Right ventricle myocardium inferior (tissue), 1 donor: ENCODE measurements around the gene GFI1. TPM values are rescaled to one million over a fixed set of nuclear protein-coding genes. Genes with fewer than 3 reads are reported as not detected.
A peak's percentile ranks its signal among the peaks of the same experiment; 100 is the strongest.
"Not testable (repeated sequence)": the region's sequence is repeated elsewhere in the genome, so short reads cannot be mapped to it uniquely, and the experiment has no call there.

Experiments
- ATAC-seq: fragments of 200-7000 bp; cut with Tn5 transposase; one replicate; pipeline ENCODE4 v1.9.1; 2020; ENCODE audit warnings: mild to moderate bottlenecking, moderate library complexity
- DNase-seq: peaks from one replicate; pipeline ENCODE4 v3.0.0; 2021; ENCODE audit errors: missing footprints
- intact Hi-C: fragments of 100-400 bp; cut with DNase I; formaldehyde crosslinking; loops from one replicate; pipeline ENCODE4 v1.11.0; 2022
- long read RNA-seq: library from polyadenylated mRNA; unstranded; transcript quantifications from one replicate; pipeline ENCODE4 v2.0.0, GENCODE V29; 2021
- total RNA-seq: library from RNA; stranded (reverse); fragmentation: NEBNext Ultra II Directional; extraction: Animal tissue kit (Norgen Biotek cat#: 25700); gene quantifications from one replicate; pipeline ENCODE4 v1.2.1, GENCODE V29; 2021
- donor health status: DM: no; HTN: yes; CAD: no; lungs with severe emphysema.

Gene GFI1
- 0.08 TPM for total RNA-seq
- long read RNA-seq = 0 reads

DNA sequence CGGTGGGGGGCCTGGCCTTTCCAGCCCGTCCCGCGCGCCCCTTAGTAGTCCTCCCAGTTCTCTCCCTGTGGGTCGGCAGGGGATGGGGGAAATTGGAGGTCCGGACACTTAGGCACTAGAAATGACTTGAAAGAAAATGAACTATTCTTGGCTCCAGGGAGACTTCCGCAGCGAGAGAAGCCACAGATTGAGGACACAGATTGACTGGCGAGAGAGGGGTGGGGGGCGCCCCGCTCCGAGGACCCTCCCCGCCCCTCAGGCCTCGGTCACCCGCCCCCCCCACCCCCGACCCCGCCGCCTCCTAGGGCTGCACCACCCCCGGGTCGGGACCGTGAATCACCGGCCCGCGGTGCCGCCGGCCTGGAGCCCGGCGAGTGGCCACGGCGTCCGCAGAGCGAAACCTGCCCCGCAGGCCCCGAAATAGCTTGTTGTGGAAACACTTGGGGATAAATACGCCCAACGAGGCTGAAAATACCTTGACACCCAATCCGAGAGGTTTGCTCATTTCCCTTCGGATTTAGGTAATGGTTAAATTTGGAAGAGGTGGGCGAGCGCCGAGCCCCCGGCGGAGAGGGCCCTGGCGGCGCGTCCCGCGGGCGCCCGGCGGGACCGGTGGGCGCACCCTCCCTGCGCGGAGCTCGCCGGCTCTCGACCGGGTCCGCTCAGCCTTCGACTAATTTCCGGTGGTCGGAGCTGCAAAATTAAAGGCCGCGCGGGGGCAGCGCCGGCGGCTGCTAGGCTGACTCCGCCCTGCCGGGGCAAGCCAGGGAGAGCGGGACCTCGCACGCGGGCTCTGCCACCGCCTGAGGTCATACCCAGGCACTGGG, at the start of gene GFI1:
GFI1 (minus strand) TSS at position 675 of the 827 bp plus-strand sequence. CDS start 3,438 bp downstream, outside the sequence.
- DNase-seq (peak; percentile 71), ATAC-seq (no peak)
- intact Hi-C loops = no loop called here

DNA sequence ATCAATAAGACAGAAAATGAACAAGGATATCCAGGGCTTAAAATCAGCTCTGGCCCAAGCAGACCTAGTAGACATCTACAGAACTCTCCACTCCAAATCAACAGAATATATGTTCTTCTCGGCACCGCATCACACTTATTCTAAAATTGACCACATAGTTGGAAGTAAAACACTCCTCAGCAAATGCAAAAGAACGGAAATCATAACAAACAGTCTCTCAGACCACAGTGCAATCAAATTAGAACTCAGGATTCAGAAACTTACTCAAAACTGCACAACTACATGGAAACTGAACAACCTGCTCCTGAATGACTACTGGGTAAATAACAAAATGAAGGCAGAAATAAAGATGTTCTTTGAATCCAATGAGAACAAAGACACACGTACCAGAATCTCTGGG, 45.6 kb upstream of the GFI1 start:
- ATAC-seq, intact Hi-C loops, DNase-seq: not testable (repeated sequence)

DNA sequence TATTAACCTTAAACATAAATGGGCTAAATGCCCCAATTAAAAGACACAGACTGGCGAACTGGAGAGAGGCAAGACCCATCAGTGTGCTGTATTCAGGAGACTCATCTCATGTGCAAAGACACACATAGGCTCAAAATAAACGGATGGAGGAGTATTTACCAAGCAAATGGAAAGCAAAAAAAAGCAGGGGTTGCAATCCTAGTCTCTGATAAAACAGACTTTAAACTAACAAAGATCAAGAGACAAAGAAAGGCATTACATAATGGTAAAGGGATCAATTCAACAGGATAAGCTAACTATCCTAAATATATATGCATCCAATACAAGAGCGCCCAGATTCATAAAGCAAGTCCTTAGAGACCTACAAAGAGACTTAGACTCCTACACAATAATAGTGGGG, 45.2 kb upstream of the GFI1 start:
- intact Hi-C loops, ATAC-seq, DNase-seq: not testable (repeated sequence)

DNA sequence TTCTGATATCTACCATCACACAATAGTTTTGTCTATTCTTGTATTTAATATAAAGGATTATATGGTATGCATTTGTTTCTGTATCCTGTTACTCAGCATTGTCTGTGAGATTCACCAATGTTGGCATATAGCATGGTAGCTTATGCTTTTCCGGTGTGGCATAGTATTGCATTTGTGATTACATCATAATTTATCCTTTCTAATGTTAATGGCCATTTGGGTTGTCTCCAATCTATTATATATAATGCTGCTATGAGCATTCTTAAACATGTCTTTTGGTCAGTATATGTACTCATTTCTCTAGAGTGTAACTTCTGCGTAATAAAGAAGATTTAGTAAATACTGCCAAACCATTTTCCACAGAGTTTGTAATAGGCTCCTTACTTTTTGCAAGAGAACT, 40.9 kb upstream of the GFI1 start:
- intact Hi-C loops = no loop called here
- no peak for ATAC-seq
- no peak for DNase-seq

DNA sequence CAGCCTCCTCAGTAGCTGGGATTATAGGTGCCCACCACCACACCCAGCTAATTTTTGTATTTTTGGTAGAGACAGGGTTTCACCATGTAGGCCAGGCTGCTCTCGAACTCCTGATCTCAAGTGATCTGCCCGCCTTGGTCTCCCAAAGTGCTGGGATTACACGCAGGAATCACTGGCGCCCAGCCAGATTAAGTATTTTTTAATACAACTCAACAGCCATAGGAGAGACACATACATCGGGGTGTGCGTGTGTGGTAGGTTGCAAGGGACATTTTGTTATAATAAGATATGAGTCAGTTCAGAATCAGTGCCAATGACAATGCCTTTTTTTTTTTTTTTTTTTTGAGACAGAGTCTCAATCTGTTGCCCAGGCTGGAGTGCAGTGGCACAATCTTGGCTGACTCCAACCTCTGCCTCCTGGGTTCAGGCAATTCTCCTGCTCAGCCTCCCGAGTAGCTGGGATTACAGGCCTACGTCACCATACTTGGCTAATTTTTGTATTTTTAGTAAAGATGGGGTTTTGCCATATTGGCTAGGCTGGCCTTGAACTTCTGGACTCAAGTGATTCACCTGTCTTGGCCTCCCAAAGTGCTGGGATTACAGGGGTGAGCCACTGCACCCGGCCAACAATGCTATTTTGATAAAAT, 38.3 kb upstream of the GFI1 start:
- intact Hi-C loops, DNase-seq, ATAC-seq: not testable (repeated sequence)

DNA sequence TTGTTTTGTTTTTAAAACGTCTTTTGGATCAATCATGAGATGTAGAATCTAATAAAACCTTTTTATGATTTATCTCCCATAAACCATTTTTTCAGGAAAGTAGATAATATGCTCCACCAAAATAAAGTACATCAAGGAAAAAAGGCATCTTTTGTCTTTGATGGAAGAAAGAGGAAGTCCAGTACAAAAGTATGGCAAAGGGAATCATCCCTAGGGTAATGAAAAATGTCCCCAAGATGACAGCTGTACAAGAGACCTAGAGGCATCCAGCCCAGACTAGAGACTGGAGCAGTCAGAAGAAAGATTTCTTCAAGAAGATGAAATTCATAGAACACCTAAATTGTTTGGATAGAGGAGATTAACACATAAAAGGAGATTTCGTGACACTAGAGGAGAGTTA, 32.3 kb upstream of the GFI1 start:
- DNase-seq (no peak), ATAC-seq (no peak)
- intact Hi-C loops = no loop called here

DNA sequence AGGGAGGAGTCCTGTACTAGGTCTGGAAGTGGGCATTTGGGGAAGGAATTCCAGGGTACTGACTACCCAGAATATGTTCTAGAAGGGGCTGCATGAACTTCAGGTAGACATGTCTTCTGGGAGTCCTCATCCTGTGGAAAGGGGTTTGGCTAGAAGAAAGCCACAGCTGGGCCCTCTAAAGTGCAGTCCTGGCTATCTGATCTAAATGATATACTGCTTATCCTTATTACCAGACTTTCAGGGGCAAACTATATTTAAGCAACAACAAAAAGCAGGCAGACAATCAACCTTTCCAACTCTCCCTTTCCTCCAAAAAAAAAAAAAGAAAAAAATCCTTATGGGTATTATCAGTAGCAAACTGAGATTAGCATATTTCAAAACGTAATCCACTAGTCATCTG, 29.8 kb upstream of the GFI1 start:
- no peak for ATAC-seq
- intact Hi-C loops = no loop called here
- DNase-seq = no peak

DNA sequence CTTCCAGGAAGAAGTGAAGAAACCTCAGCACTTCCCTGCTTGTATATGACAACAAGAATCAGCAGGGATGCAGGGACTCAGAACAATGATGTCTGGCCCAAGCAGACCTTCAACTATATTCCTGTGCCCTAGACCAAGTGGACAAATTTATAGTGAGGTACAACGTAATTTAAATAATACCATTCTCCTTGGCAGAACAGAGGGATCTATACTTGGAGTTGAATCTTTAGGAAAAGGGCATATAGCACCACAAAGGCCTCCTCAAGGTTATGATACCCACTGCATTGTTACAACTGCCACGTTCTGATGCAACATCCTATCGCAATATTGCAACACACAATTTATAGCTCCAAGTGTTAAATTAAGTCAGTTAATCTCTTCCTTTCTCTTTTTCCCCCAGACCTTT, 29.1 kb upstream of the GFI1 start:
- intact Hi-C loops = no loop called here
- DNase-seq (no peak), ATAC-seq (no peak)

DNA sequence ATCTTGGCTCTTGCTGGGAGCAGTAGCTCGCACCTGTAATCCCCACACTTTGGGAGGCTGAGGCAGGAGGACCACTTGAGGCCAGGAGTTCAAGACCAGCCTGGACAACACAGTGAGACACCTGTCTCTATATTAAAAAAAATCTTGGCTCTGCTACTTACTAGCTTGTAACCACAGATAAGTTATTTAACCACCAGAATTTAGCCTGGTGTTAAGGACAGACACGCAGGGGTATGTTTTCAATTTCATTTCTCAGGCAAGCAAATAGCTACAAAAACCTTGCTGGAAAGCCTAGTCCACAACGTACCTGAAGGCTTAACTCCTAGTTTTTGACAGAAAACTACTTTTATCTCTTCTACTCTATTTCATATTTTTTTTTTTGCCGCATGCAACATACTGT, 24.8 kb upstream of the GFI1 start:
- intact Hi-C loops = no loop called here
- no peak for ATAC-seq
- DNase-seq = no peak

DNA sequence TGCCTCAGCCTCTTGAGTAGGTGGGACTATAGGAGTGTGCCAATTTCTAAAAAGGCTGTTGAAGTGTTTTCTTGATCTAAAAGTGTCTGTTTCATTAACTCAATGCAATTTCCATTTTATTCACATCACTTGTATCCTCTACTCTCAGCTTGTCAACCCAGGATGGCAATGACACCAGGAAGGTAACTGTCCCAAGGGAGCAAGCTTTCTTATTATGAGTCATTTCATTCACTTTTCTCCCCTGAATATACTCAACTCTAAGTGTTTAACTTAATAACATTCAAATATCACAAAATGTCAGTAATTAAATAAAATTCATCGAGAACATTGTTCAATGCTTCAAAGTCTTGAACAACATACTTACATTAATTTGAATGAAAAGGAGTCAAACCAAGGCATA, 22.9 kb upstream of the GFI1 start:
- ATAC-seq (no peak), DNase-seq (no peak)
- intact Hi-C loops = no loop called here

DNA sequence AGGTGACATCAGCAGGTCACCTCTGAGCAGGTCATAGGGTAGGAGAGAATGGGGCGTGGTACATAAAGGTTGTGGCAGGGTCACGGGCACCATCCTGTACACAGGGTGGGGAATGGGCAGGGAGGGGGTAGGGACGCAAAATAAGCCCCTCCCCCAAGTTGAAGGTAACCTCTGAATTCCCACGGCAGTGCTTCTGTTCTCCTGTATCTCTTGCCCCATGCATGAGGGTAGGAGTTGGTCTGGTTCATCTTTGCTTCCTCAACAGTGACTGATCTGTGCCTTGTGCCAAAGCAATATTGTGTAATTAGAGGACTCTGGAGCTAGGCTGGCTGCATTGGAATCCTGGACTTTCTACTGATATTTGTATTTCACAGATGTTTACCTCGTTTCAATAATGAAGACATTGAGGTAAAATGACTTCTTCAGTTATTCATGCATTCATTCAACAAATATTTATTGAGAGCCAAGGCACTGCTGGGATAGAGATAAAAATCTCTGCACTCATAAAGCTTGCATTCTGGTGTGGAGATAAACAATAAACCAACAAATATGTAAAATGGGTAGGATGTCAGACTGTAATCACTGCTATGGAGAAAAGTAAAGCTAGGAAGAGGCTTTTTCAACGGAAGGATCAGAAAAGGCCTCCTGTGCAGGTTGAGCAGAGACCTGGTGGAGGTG, 18.4 kb upstream of the GFI1 start:
- no peak for DNase-seq
- intact Hi-C loops = no loop called here
- no peak for ATAC-seq

DNA sequence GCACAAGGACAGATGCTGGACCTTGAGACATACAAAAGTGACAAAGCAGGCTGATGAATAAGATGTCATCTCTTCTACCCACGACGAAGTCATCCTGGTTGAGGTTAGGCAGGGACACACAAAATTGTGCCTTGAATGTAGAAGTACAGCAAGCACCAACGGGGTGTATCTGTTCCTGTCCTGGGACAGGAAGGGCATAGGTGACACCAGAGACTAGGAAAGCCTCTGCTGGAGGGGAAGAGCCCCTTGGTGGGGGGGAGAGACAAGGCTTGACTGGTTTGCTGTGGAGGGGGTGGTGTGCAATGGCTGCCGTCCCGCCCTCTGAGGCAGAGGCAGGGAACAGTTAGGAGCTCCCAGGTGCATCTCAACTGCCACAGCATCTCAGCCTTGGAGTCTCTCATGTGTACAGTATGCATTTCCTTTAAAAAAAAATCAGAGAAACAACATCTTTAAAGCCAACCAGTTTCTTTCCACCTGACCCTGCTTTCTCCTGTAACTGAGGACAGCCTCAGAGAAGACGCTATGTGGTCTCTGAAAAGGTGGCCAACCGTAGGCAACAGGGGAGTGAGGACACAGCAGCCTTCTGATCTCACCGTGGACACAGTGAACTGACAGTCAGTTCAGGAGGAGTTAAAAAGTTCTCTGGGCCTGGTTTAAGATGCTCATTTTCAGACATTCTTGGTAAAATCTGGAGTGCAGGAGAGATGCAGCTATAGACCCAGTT, 17.7 kb upstream of the GFI1 start:
- ATAC-seq (no peak), DNase-seq (no peak)
- intact Hi-C loops = no loop called here

DNA sequence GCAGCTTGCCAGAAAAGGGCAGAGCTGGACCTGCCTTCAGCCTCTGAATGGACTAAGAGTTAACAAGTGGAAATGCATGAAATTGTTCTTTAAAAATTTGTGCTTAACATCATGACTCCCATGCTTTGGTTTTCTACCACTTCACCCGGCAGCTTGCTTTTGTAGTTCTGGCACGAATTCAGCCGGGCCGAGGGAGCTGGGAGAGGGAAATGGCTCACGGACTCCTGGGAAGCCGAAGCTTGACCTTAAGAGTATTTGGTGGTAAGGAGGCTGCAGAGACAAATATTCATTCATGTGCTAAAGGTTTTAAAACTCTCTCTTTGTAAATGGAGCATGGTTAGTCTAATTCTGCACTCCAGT, 17.2 kb upstream of the GFI1 start:
- DNase-seq (no peak), ATAC-seq (no peak)
- intact Hi-C loops = no loop called here

DNA sequence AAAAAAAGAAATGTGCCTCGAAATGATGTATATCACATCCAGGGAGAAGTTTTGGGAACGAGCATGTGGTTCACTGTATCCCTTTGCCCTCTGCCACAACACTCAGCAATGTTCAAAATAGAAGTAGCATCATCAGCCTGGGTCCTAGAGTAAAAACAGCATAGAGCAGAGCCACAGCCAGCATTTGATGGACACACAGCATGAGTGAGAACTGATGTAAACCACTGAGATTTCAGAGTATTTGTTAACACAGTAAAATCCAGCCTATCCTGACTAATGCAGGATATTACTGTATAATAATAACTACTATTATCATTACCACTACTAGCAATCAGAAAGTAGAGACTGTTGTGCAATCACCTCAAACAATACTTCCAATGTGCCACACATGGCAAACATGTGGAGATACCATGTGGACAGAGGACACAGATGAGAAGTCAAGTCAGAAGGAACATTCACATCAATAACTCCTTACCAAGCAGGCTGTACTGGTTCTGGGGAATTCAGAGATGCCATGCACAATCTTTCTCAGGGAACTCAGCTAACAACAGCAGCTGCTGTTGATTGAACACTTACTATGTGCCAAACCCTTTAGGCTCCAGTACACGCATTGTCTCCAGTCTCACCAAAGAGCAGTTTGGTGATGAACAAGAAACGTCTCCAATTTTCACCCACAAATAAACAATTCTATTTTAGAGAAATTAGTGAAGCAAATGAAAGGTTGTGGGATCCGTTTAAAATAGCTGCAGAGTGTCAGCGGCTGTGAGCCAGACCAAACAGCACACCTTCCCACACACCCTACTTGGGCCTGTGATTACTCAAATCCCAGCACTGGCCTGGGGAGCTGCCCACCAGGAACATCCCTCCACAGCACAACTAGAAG, 16.6 kb upstream of the GFI1 start:
- ATAC-seq = no peak
- intact Hi-C loops = no loop called here
- DNase-seq = no peak

DNA sequence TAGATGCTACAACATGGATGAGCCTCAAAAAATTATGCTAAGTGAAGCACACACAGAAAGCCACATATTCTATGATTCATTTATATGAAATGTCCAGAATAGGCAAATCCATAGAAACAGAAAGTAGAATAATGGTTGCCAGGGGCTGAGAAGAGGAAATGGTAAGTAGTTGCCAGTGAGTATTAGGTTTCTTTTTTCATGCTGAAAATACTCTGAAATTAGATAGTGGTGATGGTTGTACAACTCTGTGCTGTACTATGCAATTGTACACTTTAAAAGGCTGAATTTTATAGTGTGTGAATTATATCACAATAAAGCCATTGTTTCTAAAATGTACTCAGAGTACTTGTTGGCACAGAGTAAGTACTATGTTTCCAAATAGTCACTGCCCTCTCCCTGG, 15.5 kb upstream of the GFI1 start:
- intact Hi-C loops = no loop called here
- no peak for DNase-seq
- ATAC-seq = no peak

DNA sequence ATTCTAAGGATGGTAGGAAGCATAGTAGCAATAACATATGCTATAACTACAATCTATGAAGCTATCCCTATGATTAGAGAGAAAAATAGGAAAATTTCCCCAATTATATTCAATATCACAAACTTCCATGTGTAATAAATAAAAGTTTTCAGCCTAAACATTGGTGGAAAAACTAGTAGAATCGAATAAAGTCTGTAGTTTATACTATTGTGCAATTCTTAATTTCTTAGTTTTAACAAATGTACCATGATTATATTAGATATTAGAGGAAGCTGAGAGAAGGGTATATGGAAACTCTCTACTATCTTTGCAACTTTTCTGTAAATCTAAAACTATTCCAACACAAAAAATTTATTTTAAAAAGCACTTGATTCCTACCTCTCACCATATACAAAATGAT, 13.8 kb upstream of the GFI1 start:
- intact Hi-C loops = no loop called here
- DNase-seq = no peak
- ATAC-seq = no peak

DNA sequence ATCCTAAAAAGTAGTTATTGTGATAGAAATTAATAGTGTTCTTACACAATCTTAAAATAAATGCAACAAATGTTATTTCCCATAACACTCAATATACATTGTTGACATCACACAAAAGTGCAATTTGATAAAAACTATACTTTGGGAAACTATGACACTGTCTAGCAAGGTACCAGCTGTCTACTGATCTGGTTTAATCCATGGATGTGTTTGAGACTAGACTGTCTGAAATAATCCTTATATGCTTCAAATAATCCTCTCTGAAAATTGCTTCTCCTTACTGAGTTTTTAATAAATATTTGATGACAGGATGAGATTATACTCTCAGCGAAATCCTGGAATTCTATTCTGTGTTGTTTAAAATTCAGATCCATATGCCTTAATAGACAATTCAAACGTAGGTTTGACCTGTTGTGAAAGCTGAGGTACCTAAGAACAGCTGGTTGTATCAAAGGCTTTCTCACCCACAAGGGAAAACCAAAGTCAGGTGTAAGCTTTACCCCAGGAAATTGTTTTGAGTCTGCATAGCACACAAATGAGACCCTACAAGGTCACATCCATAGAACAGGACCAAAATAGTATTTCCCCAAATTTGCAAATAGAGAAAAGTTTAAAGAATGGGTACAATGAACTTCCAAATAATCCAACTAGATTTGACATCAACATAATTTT, 8.8 kb upstream of the GFI1 start:
- no peak for ATAC-seq
- DNase-seq = no peak
- intact Hi-C loops = no loop called here
